HepG2 (cell line): ENCODE data around the gene ZNF629. TPM values are rescaled to one million over a fixed set of nuclear protein-coding genes. Genes with fewer than 3 reads are reported as not detected.

Experiments used
- BRCA1 ChIP-seq: sonication (generic); formaldehyde crosslinking; IDR thresholded peaks from 2 replicates; pipeline ENCODE4 v1.4.0; 2020; ENCODE audit warnings: missing genetic modification reagents
- CBX5 ChIP-seq: sonication (generic); formaldehyde crosslinking; IDR thresholded peaks from 2 replicates; pipeline ENCODE4 v1.4.0; 2020; ENCODE audit warnings: missing genetic modification reagents, borderline replicate concordance
- CERS6 ChIP-seq: sonication (generic); formaldehyde crosslinking; IDR thresholded peaks from 2 replicates; pipeline ENCODE4 v1.5.0; 2020; ENCODE audit warnings: missing genetic modification reagents
- DDIT3 ChIP-seq: sonication (generic); formaldehyde crosslinking; IDR thresholded peaks from 2 replicates; pipeline ENCODE4 v1.4.0; 2020; ENCODE audit warnings: mild to moderate bottlenecking, missing genetic modification reagents
- GTF2F1 ChIP-seq: fragments of 150-350 bp; IDR thresholded peaks from 2 replicates; pipeline ENCODE4 v1.6.1; 2014; ENCODE audit warnings: low read length
- HDAC2 ChIP-seq: sonication (generic); formaldehyde crosslinking; IDR thresholded peaks from 2 replicates; pipeline ENCODE4 v1.4.0; 2020; ENCODE audit warnings: missing genetic modification reagents
- HNF4A ChIP-seq: sonication (generic); formaldehyde crosslinking; IDR thresholded peaks from 2 replicates; pipeline ENCODE4 v1.4.0; 2020; ENCODE audit warnings: missing genetic modification reagents
- MIER3 ChIP-seq: IDR thresholded peaks from 2 replicates; pipeline ENCODE4 v1.6.1; 2016; ENCODE audit warnings: missing compliant biosample characterization, borderline replicate concordance
- NFE2 ChIP-seq: sonication (generic); formaldehyde crosslinking; IDR thresholded peaks from 2 replicates; pipeline ENCODE4 v1.4.0; 2020; ENCODE audit warnings: missing genetic modification reagents
- NFKBIZ ChIP-seq: IDR thresholded peaks from 2 replicates; pipeline ENCODE4 v1.6.1; 2018; ENCODE audit warnings: missing genetic modification reagents, missing compliant biosample characterization
- NR0B2 ChIP-seq: sonication (generic); formaldehyde crosslinking; IDR thresholded peaks from 2 replicates; pipeline ENCODE4 v1.4.0; 2020; ENCODE audit warnings: mild to moderate bottlenecking, missing genetic modification reagents
- PCBP1 ChIP-seq: fragments of 200-400 bp; formaldehyde crosslinking; IDR thresholded peaks from 2 replicates; pipeline ENCODE4 v1.6.1; 2017; ENCODE audit warnings: mild to moderate bottlenecking, low read depth, low read length, borderline replicate concordance
- TFAP4 ChIP-seq: sonication (generic); IDR thresholded peaks from 2 replicates; pipeline ENCODE4 v1.6.1; 2016; ENCODE audit warnings: low read depth, borderline replicate concordance
- TP53 ChIP-seq: sonication (generic); formaldehyde crosslinking; conservative IDR thresholded peaks from 2 replicates; pipeline ENCODE4 v1.4.0; 2020; ENCODE audit warnings: missing genetic modification reagents
- TSC22D2 ChIP-seq: sonication (generic); formaldehyde crosslinking; IDR thresholded peaks from 2 replicates; pipeline ENCODE4 v1.5.1; 2020; ENCODE audit warnings: missing genetic modification reagents, mild to moderate bottlenecking, borderline replicate concordance
- ZBTB33 ChIP-seq: sonication (generic); formaldehyde crosslinking; IDR thresholded peaks from 2 replicates; pipeline ENCODE4 v1.4.0; 2020; ENCODE audit warnings: missing genetic modification reagents
- ZKSCAN1 ChIP-seq: fragments of 150-350 bp; IDR thresholded peaks from 2 replicates; pipeline ENCODE4 v1.6.1; 2014; ENCODE audit warnings: low read length
- ZNF234 ChIP-seq: sonication (generic); formaldehyde crosslinking; conservative IDR thresholded peaks from 2 replicates; pipeline ENCODE4 v1.5.1; 2020; ENCODE audit warnings: mild to moderate bottlenecking, missing genetic modification reagents
- ZNF317 ChIP-seq: sonication (generic); formaldehyde crosslinking; IDR thresholded peaks from 2 replicates; pipeline ENCODE4 v1.5.0; 2020; ENCODE audit warnings: mild to moderate bottlenecking, missing genetic modification reagents
- ZNF513 ChIP-seq: sonication (generic); formaldehyde crosslinking; conservative IDR thresholded peaks from 2 replicates; pipeline ENCODE4 v1.5.0; 2020; ENCODE audit warnings: missing genetic modification reagents
- ZNF557 ChIP-seq: sonication (generic); formaldehyde crosslinking; IDR thresholded peaks from 2 replicates; pipeline ENCODE4 v1.4.0; 2020; ENCODE audit warnings: missing genetic modification reagents
- ZNF580 ChIP-seq: IDR thresholded peaks from 2 replicates; pipeline ENCODE4 v1.6.1; 2016; ENCODE audit warnings: low read depth, borderline replicate concordance
- ZNF674 ChIP-seq: sonication (generic); formaldehyde crosslinking; IDR thresholded peaks from 2 replicates; pipeline ENCODE4 v1.5.0; 2020; ENCODE audit warnings: low read depth, mild to moderate bottlenecking, missing genetic modification reagents
- polyA plus RNA-seq, 8 experiments: library from polyadenylated mRNA; depleted of rRNA in 3 of 8; stranded (reverse) in 7 of 8; unstranded in 1 of 8; fragments of >200 nt; fragmentation: Illumina TruSeq in 4 of 8; extraction: Trizol in 4 of 8; gene quantifications; 2 replicates each; pipeline versions ENCODE4 v1.2.1 to v1.2.3, GENCODE V29; 2011 to 2016; ENCODE audit warnings: low read depth in 4 of 8, missing spikeins in 1 of 8, mixed read lengths in 1 of 8; ENCODE audit not compliant: insufficient read depth in 1 of 8
- total RNA-seq, 5 experiments: library from RNA; depleted of rRNA; stranded (reverse); fragments of >200 nt; fragmentation: Illumina TruSeq; extraction: Trizol; gene quantifications; 2 replicates each; pipeline ENCODE4 v1.2.3, GENCODE V29; 2016; ENCODE audit warnings: low read depth in 1 of 5

ZNF629 gene
- total and polyA plus RNA-seq, 2 of the 13 experiments (the other 11 are each of a cell fraction or from before 2014, with no cell fraction given) = 6.1 to 16.5 TPM

- peak; percentile 66; the same call in 1 of the 2 replicates for TF ChIP-seq MIER3 (CRISPR knock-in tag)
- no peak for TF ChIP-seq CERS6
- TF ChIP-seq ZNF513 = no peak
- 0 out of 2 replicates have a peak, but pooled peaks have one; percentile 19 for TF ChIP-seq ZNF674 (CRISPR knock-in tag)
- no peak; the same call in 1 of the 2 replicates for TF ChIP-seq NR0B2
- TF ChIP-seq PCBP1 = 0 out of 2 replicates have a peak, but pooled peaks have one; percentile 56
- no peak for TF ChIP-seq NFE2 (CRISPR knock-in tag)
- TF ChIP-seq HDAC2 (CRISPR knock-in tag) = no peak; the same call in 1 of the 2 replicates
- no peak for TF ChIP-seq DDIT3 (CRISPR knock-in tag)
- no peak for TF ChIP-seq TP53
- peak; percentile 36; the same call in 1 of the 2 replicates for TF ChIP-seq NFKBIZ (CRISPR knock-in tag)
- no peak for TF ChIP-seq GTF2F1
- TF ChIP-seq HNF4A (CRISPR knock-in tag) = no peak; the same call in 1 of the 2 replicates
- no peak for TF ChIP-seq ZBTB33 (CRISPR knock-in tag)
- TF ChIP-seq ZKSCAN1 = no peak
- peak; percentile 79; the same call in 1 of the 2 replicates for TF ChIP-seq ZNF317 (CRISPR knock-in tag)
- 0 out of 2 replicates have a peak, but pooled peaks have one; percentile 2 for TF ChIP-seq TFAP4
- no peak for TF ChIP-seq ZNF557 (CRISPR knock-in tag)
- TF ChIP-seq ZNF580 (CRISPR knock-in tag) = peak; percentile 78; the same call in 1 of the 2 replicates
- TF ChIP-seq ZNF234 (CRISPR knock-in tag) = no peak
- peak; percentile 92; the same call in 1 of the 2 replicates for TF ChIP-seq TSC22D2 (CRISPR knock-in tag)
- TF ChIP-seq BRCA1 (CRISPR knock-in tag) = no peak
- TF ChIP-seq CBX5 (CRISPR knock-in tag) = no peak; the same call in 1 of the 2 replicates
Observed at GRCh38 chr16:30761928-30762902, 24.8 kb downstream of the ZNF629 start, which contains the start of the genes CFAP119 and RNF40 (continued).
